Measurements from ENCODE around the gene RPTOR. TPM values are rescaled to one million over a fixed set of nuclear protein-coding genes. Genes with fewer than 3 reads are reported as not detected.
"Not testable (repeated sequence)": the region's sequence is repeated elsewhere in the genome, so short reads cannot be mapped to it uniquely, and the experiment has no call there.

RPTOR gene
- polyA plus RNA-seq, 1 donor, result 31.1 TPM

DNA sequence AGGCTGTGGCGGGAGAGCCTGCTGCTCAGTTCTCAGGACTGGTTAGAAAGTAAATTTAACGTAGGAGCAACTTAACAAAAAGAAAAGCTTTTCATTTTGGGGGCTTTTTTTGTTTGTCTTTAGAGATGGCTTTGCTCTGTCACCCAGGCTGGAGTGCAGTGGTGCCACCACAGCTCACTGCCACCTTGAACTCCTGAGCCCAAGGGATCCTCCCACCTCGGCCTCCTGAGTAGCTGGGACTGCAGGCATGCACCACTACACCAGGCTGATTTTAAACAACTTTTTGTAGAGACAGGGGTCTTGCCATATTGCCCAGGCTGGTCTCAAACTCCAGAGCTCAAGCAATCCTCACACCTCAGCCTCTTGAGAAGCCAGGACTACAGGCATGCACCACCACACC is 205.0 kb downstream of the RPTOR start:
- DNase-seq, result no peak

DNA sequence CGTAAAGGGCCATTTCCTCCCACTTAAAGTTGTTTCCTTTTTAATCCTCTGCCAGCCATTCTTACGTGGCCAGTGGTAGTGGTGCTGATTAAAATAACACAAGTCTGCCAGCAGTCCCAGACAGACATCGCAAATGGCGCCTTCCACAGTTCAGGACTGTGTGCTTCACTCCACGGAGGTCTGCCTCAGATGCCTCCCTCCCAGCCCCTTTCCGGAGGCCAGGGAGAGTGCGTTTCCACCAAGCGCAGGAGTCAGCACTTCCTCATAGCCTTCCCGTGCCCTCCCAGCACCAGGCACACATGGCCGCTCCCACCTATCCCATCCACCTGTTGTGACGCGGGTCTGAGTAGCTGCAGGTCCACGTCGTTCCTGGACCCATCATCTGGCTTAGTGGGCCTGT is 205.6 kb downstream of the RPTOR start:
- no peak for DNase-seq

DNA sequence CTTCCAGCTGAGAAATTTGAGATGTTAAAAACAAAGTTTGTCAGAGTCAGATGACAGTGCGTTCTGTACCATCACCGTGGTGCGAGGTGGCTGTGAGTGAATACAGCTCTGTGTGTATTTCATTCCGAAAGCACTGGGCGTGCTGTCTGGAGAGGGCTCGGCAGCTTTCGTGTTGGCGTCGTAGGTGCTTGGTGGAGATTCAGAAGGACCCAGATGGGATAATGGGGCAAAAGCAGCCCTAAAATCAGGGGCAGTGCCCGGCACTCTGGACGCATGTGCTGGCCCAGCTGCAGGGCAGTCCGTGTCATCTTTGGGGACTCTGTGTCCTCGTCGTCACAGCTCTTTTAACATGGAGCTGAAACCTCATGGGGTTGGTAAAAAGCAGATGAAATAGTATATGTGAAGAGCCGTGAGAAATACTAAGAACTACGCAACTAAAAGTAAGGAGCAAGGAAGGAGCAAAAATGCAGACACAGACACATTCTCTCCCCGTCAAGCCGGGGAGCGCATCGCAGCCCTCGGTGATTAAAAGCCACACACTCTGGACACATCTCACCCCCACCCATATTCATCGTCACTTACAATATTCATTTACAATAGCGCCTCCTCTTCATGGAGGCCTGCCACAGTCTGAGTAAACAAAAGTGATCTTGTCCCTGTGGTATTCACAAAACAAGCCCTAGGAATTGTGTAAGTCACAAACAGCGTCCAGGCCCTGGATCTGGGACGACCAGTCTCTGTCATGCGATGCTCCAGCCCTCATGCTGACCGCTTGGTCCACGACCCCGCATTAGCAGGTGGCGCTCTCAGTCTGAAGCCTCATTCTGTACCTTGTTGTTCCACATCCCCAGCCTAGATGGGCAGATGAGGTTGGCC is 206.7 kb downstream of the RPTOR start:
- no peak for DNase-seq

DNA sequence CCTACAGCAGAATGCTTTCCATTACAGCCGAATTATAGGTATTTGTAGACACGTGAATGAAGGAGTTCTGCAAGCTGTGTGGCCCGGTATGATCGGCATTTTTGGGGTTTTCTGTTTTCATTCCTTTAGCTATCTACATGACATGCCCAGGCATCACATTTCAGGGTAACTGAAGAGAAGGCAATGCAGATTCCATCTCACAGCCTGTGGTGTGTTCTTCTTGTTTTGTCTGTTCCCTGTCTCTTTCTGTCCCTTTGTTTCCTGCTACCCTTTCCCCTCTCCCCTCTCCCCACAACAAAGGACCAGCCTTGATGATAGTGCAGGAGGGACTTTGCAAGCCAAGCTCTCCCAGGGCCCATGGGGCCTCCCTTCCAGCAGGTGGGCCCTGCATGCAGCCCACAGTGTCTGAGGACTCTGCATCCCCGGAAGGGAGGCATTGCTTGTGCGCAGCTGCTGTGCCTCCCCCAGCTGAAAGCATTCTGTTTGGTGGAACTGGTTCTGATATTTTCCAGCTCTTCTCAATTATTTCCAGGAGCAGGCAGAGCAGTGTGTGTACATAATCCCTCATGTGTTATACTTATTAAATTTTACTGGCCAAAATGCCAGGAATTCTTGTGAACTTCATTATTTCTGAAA is 207.4 kb downstream of the RPTOR start:
- no peak for DNase-seq

DNA sequence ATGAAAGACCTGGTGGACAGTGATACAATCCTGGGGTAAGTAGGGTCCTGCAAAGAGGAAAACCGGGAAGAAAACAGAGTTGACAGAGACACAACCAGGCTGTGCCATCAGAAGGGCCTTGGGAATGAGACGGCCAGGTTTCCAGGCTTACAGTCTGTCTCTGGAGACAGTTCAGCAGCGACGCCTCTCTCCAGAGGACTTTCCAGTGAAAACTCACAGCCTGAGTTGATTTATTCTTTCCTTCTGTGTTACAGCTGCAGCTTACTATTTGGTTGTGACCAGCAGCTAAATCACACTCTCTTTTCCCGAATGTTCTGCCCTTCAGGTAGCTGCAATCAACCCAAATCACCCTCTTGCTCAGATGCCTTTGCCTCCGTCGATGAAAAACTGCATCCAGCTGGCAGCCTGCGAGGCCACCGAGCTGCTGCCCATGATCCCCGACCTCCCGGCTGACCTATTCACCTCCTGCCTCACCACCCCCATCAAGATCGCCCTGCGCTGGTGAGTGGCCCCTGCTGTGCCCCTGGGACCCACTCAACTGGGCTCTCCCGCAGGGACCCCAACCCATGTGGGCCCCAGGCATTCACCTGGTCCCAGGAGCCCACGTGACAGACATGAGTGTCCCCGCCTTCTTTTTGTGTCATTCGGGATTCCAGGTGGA is 209.2 kb downstream of the RPTOR start:
- DNase-seq, result no peak

DNA sequence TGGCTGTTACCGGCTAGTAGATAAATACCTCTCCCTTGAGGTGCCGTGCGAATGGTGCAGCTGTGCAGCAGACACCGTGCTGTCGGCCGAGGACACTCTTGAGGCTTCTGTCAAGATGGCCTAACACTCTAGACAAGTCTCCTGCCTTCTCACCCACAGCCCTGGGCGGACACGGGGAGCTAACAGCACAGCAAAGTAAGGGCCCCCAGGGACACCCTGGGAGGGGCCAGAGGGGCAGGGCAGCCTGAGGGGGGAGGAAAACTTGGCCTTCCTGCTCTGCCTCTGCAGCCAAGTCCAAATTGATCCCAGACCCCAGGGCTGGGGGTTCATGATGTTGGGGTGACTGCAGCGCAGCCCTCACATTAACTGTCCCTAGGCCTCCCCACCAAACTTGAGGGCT is 210.2 kb downstream of the RPTOR start:
- DNase-seq, result no peak

DNA sequence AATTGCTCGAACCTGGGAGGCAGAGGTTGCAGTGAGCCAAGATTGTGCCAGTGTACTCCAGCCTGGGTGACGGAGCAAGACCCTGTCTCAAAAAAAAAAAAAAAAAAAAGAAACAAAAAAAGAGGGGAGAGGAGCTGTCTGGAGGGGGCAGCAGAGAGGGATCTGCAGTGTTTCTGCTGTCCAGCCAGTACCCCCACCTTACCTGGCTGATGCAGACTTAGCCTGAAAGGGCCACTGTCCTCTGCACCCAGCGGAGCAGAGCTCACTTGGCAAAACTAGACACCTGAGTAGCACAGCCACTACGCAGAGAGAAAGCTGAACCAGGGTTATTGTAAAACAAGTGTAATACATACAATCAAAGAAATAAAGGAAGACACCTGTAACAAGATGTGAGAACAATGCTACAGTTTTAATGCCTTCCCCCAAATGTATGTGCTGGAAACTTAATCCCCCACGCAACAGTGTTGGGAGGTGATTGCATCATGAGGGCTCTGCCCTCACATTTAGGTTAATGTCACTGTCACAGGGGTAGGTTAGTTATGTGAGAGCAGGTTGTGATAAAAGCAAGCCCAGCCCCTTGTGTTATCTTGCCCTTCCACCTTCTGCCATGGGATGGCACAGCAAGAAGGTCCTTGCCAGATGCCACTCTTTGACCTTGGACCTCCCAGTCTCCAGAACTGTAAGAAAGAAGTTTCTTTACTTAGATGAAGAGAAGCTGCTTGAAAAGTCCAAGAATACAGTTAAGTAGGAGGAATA is 211.2 kb downstream of the RPTOR start:
- no peak for DNase-seq

DNA sequence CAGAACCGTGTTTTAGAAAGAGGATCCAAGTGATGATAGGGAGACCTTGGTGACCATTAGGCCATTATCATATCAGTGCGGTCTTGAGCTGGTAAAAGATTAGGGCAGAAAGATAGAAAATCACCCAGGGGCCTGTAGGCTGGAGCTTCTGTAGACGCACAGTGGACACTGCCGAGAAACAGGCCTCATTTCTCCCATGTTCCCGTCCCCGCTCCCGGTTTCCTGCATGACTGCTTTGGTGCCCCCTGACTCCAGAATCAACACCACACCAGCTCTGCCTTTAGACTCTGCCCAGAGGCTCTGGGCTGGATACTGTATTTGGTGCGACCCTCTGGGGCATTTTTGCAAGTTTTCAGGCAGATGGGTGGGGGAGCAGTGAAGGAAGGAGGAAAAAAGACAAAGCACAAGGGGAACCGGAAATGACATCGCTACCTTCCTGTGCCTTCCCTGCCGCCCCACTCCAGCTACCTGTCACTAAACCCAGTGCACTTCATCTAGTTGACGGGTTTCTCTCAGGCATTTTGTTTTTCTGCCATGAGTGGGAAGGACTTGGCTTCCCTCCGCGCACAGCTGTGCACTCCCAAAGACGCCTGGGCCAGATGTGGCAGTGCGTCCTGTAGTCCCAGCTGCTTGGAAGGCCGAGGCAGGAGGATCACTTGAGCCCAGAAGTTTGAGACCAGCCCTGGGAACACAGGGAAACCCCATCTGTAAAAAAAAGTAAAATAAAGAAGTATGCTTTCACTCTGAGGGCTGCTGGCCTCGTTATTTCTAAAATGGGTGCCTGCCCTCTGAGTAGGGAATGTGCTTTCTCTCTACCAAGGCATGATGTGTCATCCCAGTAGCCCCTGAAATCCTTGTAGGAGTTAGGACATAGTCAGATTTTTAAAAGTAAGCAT is 214.1 kb downstream of the RPTOR start:
- DNase-seq, result no peak

DNA sequence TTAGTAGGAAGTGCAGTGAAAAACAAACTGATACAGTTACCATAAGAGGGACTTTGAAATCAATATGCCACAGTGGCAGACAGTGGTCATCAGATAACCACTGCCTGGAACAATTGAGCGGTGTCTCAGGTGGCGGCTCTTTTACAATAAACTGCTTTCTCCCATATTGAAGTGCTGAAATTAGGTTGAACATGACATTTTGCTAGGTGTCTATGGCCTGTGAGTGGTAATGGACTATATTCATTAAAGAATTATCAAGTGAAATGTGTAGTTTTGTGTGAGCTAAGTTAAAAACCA is 214.7 kb downstream of the RPTOR start:
- DNase-seq, result no peak

DNA sequence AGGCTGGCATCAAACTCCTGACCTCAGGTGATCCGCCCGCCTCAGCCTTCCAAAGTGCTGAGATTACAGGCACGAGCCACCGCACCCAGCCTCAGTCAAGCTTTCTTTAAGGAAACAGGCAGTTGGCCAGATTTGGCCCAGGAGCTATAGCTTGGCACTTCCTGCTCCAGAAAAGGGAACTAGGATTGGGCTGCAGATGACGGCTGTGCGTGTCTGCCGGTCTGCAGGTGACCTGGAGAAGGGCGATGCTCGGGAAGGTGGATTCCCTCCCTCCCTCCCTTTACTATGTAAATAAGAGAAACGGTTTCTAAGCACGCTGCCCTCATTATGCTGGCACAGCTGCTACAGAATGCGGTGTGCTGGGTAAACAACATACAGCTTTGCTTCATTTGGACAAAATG is 215.9 kb downstream of the RPTOR start:
- no peak for DNase-seq

DNA sequence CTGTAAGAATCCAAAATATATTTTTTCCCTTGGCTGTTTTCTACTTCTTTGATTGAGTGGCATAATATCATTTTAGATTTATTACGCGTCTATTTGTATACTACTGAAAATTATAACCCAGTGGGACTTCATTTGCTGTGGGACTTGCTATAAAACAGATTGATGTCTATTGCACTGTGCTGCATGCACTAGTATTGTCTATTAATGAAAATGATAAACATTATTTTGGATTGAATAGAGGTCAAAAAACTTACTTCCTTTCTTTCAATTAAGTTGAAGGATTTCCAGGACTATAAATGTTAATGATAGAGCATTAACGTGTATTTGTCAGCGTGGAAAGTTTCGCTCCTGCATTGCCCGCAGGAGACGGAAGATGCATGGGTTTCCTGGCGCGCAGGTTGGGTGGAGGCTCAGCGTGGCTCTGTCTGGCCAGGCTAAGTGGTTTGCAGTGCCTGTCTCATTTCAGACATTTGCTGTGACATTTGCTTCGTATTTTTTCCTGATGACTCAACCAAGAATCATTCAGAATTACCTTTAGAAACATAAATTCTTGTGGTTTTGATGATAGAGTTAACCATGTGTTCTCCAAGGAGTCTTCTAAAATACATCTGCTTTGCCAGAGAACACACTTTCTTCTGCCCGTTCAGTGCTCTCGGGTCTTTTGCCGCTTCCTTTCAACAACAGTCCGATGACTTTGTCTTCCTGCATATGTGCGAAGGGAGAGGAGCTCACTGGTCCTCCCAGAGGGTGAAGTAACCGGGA is 216.7 kb downstream of the RPTOR start:
- DNase-seq, result no peak

DNA sequence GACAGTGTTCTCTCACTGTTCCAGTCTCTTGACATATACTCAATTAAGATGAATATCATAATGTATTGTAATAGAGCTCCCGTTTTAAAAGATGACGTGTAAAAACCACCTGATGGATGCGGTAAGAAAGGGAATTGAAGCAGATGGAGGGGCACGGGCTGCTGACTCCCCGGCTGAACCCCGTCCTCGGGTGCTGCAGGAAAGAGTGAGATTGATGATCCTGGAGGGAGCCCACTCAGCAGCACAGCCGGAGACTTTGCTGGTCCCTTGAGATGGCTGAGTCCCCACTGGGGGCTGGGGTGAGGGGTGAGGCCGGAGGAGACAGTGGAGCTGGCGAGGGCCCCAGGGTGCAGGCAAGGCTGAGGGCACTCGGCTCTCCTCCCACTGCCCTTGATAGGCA is 217.4 kb downstream of the RPTOR start:
- DNase-seq, result no peak

DNA sequence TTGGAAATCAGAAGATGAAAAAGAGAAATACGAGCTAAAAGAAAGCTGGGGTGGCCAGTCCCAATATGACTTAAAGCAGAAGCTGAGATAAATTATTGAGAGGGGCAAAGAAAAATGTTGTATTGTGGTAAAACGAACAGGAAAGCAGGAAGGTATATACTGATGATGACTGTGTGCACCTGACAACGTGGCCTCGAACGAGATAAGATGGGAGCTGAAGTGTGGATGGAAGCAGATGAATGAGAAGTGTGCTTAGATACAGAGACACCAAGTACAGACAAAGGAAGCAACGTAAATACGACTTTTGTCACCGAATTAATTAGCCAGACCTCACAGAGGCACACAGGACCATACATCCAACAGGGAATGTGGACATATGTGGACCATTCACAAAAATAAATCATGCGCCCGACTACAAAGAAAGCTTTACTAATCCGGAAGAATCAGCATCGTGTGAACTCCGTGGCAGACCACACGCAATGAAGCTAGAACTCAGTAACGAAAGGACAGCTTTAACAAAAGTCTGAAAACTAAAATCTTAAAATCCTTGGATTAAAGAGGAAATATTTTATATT is 218.7 kb downstream of the RPTOR start:
- DNase-seq, result no peak

DNA sequence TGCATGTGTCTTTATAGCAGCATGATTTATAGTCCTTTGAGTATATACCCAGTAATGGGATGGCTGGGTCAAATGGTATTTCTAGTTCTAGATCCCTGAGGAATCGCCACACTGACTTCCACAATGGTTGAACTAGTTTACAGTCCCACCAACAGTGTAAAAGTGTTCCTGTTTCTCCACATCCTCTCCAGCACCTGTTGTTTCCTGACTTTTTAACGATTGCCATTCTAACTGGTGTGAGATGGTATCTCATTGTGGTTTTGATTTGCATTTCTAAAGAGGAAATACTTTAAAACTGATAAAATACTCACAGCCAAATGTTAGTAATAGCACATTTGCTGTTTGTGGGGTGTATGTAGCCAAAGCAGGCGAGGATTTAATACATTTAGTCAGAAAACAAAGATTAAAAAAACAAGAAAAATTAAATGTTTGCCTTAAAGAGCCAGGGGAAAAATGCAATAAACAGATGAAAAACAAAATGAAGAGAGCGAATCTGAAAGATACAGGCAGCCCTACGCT is 220.0 kb downstream of the RPTOR start:
- DNase-seq, result not testable (repeated sequence)

DNA sequence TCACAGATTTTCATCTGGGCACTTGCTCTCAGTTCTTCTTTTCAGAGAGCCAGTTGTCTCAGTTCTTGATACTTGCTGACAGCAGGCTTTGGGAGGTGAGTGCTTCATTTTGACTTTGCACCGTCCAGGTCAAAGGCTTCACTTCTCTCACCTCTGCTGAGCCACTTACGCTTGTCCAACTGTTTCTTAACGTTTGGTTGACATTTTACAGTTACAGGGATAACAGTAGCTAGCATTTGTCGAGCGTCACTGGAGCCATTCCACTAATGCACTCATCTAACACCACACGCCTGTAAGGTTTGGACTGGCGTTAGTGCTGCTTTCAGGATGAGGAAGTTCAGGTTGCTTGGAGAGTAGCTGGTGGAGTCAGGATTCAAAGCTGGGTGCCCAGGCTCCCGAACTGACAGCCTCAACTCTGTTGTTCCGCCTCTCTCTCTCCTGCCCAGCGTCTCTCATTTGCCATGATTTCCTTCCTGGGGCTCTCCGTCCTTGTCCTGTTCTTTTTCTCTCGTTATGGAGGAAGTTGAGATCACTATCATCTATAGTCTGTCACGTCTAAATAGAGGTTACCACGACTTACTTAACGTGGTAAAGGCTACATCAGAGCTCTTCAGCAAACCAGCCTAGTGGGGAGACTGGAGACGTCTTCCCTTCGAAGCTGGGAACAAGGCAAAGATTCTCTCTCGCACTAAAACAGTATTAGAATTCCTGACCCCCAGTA is 220.8 kb downstream of the RPTOR start:
- no peak for DNase-seq

DNA sequence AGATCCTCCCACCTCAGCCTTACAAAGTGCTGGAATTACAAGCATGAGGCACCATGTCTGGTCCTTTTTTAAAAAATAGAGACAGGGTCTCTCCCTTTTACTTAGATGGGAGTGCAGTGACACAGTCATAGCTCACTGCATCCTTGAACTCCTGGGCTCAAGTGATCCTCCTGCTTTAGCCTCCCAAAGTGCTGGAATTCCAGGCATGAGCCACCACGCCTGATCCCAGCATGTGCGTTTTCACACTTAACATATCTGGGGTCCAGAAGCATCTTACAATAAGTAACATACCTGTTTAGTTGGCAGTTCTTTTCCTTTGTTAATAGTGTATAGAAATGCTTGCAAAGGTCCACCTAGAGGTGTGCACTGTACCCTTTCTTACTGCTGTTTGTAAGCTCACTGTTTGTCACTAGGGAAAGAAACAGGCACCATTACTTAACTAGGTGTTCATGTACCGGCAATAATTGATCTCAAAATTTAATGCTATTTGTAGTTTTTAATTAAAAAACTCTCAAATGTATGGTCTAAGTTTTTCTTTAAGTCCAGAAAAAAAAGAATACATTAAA is 221.7 kb downstream of the RPTOR start:
- no peak for DNase-seq

DNA sequence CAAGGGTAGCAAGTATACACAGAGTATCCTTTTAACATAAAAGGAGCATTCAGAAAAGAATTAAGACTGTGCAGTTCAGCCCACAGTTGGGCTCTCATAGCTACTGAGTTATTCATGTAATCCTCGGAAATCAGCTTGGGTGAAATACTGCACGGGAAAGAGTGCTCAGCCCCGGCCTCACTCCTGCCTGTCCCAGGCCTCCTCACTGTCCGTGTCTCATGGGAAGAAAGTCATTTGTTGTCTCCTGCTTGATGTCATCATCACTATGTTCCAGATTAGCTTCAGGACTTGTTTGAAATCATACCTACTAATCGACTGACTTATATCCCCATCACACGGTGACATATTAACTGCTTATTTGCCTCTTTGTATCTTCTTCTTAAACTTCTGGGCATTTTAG is 223.8 kb downstream of the RPTOR start:
- no peak for DNase-seq

DNA sequence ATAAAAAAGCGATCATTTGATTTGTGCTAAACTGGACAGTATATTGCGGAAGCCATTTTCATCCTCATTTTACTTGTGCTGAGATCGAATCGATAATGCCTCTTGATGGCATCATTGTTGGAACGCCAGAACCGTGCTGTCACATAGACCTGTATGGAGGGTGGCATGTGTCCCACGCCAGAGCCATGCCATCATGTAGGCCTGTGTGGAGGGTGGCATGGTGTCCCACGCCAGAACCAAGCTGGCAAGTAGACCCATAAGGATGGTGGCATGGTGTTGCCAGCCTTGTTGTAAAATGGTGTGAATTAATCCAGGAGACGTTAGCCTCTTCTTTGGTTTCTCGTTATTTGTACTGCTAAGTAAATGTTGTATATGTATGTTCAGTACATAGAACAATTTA is 224.3 kb downstream of the RPTOR start:
- no peak for DNase-seq

DNA sequence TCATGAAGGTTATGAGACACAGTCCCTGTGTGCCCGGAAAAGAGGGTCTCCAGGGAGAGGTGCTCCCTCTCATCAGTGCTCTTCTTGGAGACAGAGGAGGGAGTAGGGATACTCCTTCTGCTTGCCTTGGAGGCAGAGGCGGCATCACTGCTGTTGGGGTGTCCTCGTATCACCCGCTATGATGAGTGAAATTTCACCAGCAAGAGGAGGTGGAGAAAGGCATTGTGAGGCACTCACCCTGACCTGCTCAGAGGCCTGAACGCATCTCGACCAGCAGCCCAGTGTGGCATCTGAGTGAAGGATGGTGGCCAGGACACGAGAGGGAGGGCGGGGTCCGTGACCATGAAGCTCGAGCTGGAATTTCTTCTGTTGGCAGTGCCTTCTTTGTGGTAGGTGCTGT is 224.9 kb downstream of the RPTOR start:
- DNase-seq, result no peak
